ENCODE measurements around the gene EEFSEC. TPM values are rescaled to one million over a fixed set of nuclear protein-coding genes. Genes with fewer than 3 reads are reported as not detected.

The EEFSEC gene
- total RNA-seq, 1 donor from 2014 or later = 18.7 TPM

GRCh38 chr3:128395046-128395445 is 241.8 kb downstream of the EEFSEC start:
- intact Hi-C loops (cut with micrococcal nuclease) = no loop called here

GRCh38 chr3:128395500-128396162 is 242.3 kb downstream of the EEFSEC start:
- H3K27me3 Mint-ChIP-seq (ENCODE audit: insufficient read depth) = no peaks in the 10 kb centered on the region
- no peaks in the 10 kb centered on the region for H3K9me3 Mint-ChIP-seq
- H3K4me3 Mint-ChIP-seq = no peak overlapping the region
- no peak for DNase-seq (ENCODE audit: low spot score)
- no peak overlapping the region for H3K27ac Mint-ChIP-seq
- no peaks in the 10 kb centered on the region for H3K36me3 Mint-ChIP-seq (ENCODE audit: low read depth)
- intact Hi-C loops (cut with micrococcal nuclease) = no loop called here
- no peaks in the 10 kb centered on the region for H3K4me1 Mint-ChIP-seq (ENCODE audit: low read depth)

More at GRCh38 chr3:128395046-128395445, 241.8 kb downstream of the EEFSEC start:
- Mint-ChIP-seq H3K4me3 (no peak overlapping the region), H3K27ac (no peak overlapping the region), H3K27me3 (ENCODE audit: insufficient read depth) (no peaks in the 10 kb centered on the region), H3K9me3 (no peaks in the 10 kb centered on the region), H3K36me3 (ENCODE audit: low read depth) (no peaks in the 10 kb centered on the region), H3K4me1 (ENCODE audit: low read depth) (no peaks in the 10 kb centered on the region)
- no peak for DNase-seq (ENCODE audit: low spot score)

GRCh38 chr3:128397484-128397883 is 244.2 kb downstream of the EEFSEC start:
- Mint-ChIP-seq H3K27me3 (ENCODE audit: insufficient read depth) (no peaks in the 10 kb centered on the region), H3K4me1 (ENCODE audit: low read depth) (no peaks in the 10 kb centered on the region), H3K27ac (no peak overlapping the region), H3K36me3 (ENCODE audit: low read depth) (no peaks in the 10 kb centered on the region), H3K4me3 (no peak overlapping the region), H3K9me3 (no peaks in the 10 kb centered on the region)
- intact Hi-C loops (cut with micrococcal nuclease) = no loop called here
- no peak for DNase-seq (ENCODE audit: low spot score)

- H3K9me3 Mint-ChIP-seq = no peaks in the 10 kb centered on the region
- intact Hi-C loops (cut with micrococcal nuclease) = no loop called here
- no peak overlapping the region for H3K27ac Mint-ChIP-seq
- no peaks in the 10 kb centered on the region for H3K4me1 Mint-ChIP-seq (ENCODE audit: low read depth)
- H3K4me3 Mint-ChIP-seq = no peak overlapping the region
- no peaks in the 10 kb centered on the region for H3K27me3 Mint-ChIP-seq (ENCODE audit: insufficient read depth)
- DNase-seq (ENCODE audit: low spot score) = no peak
- H3K36me3 Mint-ChIP-seq (ENCODE audit: low read depth) = no peaks in the 10 kb centered on the region
Measured at GRCh38 chr3:128398586-128398985, 245.3 kb downstream of the EEFSEC start.

- no peak for DNase-seq (ENCODE audit: low spot score)
- Mint-ChIP-seq H3K36me3 (ENCODE audit: low read depth) (no peaks in the 10 kb centered on the region), H3K9me3 (no peaks in the 10 kb centered on the region), H3K27me3 (ENCODE audit: insufficient read depth) (no peaks in the 10 kb centered on the region), H3K4me3 (no peak overlapping the region), H3K27ac (no peak overlapping the region), H3K4me1 (ENCODE audit: low read depth) (no peaks in the 10 kb centered on the region)
- intact Hi-C loops (cut with micrococcal nuclease) = no loop called here
Measured at GRCh38 chr3:128399221-128399915, 246.1 kb downstream of the EEFSEC start.

- H3K27ac Mint-ChIP-seq = no peak overlapping the region
Measured at GRCh38 chr3:128400671-128401070, 247.4 kb downstream of the EEFSEC start.

GRCh38 chr3:128402319-128402718 is 249.0 kb downstream of the EEFSEC start:
- no peak overlapping the region for H3K27ac Mint-ChIP-seq
- H3K4me1 Mint-ChIP-seq (ENCODE audit: low read depth) = no peaks in the 10 kb centered on the region
- H3K9me3 Mint-ChIP-seq = no peaks in the 10 kb centered on the region
- intact Hi-C loops (cut with micrococcal nuclease) = no loop called here
- DNase-seq (ENCODE audit: low spot score) = no peak
- no peaks in the 10 kb centered on the region for H3K27me3 Mint-ChIP-seq (ENCODE audit: insufficient read depth)
- H3K4me3 Mint-ChIP-seq = no peak overlapping the region
- H3K36me3 Mint-ChIP-seq (ENCODE audit: low read depth) = no peaks in the 10 kb centered on the region

More at GRCh38 chr3:128400671-128401070, 247.4 kb downstream of the EEFSEC start:
- intact Hi-C loops (cut with micrococcal nuclease) = no loop called here
- no peak for DNase-seq (ENCODE audit: low spot score)
- no peaks in the 10 kb centered on the region for H3K4me1 Mint-ChIP-seq (ENCODE audit: low read depth)
- H3K27me3 Mint-ChIP-seq (ENCODE audit: insufficient read depth) = no peaks in the 10 kb centered on the region
- H3K9me3 Mint-ChIP-seq = no peaks in the 10 kb centered on the region
- no peaks in the 10 kb centered on the region for H3K36me3 Mint-ChIP-seq (ENCODE audit: low read depth)
- H3K4me3 Mint-ChIP-seq = no peak overlapping the region

- no peaks in the 10 kb centered on the region for H3K36me3 Mint-ChIP-seq (ENCODE audit: low read depth)
- DNase-seq (ENCODE audit: low spot score) = no peak
- H3K4me1 Mint-ChIP-seq (ENCODE audit: low read depth) = no peaks in the 10 kb centered on the region
- intact Hi-C loops (cut with micrococcal nuclease) = no loop called here
- H3K4me3 Mint-ChIP-seq = no peak overlapping the region
- H3K27ac Mint-ChIP-seq = no peak overlapping the region
- H3K9me3 Mint-ChIP-seq = no peaks in the 10 kb centered on the region
- no peaks in the 10 kb centered on the region for H3K27me3 Mint-ChIP-seq (ENCODE audit: insufficient read depth)
Measured at GRCh38 chr3:128402998-128403397, 249.7 kb downstream of the EEFSEC start.

GRCh38 chr3:128404276-128405068 is 251.2 kb downstream of the EEFSEC start:
- Mint-ChIP-seq H3K36me3 (ENCODE audit: low read depth) (no peaks in the 10 kb centered on the region), H3K27me3 (ENCODE audit: insufficient read depth) (no peaks in the 10 kb centered on the region), H3K4me3 (no peak overlapping the region), H3K9me3 (no peaks in the 10 kb centered on the region), H3K4me1 (ENCODE audit: low read depth) (no peaks in the 10 kb centered on the region), H3K27ac (no peak overlapping the region)
- intact Hi-C loops (cut with micrococcal nuclease) = no loop called here
- DNase-seq (ENCODE audit: low spot score) = no peak

GRCh38 chr3:128405554-128406277 is 252.4 kb downstream of the EEFSEC start:
- no peaks in the 10 kb centered on the region for H3K36me3 Mint-ChIP-seq (ENCODE audit: low read depth)
- H3K4me3 Mint-ChIP-seq = no peak overlapping the region
- no peak for DNase-seq (ENCODE audit: low spot score)
- H3K4me1 Mint-ChIP-seq (ENCODE audit: low read depth) = no peaks in the 10 kb centered on the region
- no peaks in the 10 kb centered on the region for H3K27me3 Mint-ChIP-seq (ENCODE audit: insufficient read depth)
- intact Hi-C loops (cut with micrococcal nuclease) = no loop called here
- H3K27ac Mint-ChIP-seq = no peak overlapping the region
- no peaks in the 10 kb centered on the region for H3K9me3 Mint-ChIP-seq

- Mint-ChIP-seq H3K9me3 (no peaks in the 10 kb centered on the region), H3K4me3 (no peak overlapping the region), H3K27ac (no peak overlapping the region), H3K4me1 (ENCODE audit: low read depth) (no peaks in the 10 kb centered on the region), H3K27me3 (ENCODE audit: insufficient read depth) (no peaks in the 10 kb centered on the region), H3K36me3 (ENCODE audit: low read depth) (no peaks in the 10 kb centered on the region)
- intact Hi-C loops (cut with micrococcal nuclease) = no loop called here
- DNase-seq (ENCODE audit: low spot score) = no peak
Measured at GRCh38 chr3:128407247-128407646, 254.0 kb downstream of the EEFSEC start.

- no peaks in the 10 kb centered on the region for H3K9me3 Mint-ChIP-seq
- no peaks in the 10 kb centered on the region for H3K27me3 Mint-ChIP-seq (ENCODE audit: insufficient read depth)
Measured at GRCh38 chr3:128408012-128408692, 254.9 kb downstream of the EEFSEC start.

More at GRCh38 chr3:128408012-128408692, 254.9 kb downstream of the EEFSEC start:
- Mint-ChIP-seq H3K27ac (no peak overlapping the region), H3K4me1 (ENCODE audit: low read depth) (no peaks in the 10 kb centered on the region), H3K4me3 (no peak overlapping the region), H3K36me3 (ENCODE audit: low read depth) (no peaks in the 10 kb centered on the region)
- intact Hi-C loops (cut with micrococcal nuclease) = no loop called here
- no peak for DNase-seq (ENCODE audit: low spot score)

All from activated T-helper 1 cell treated with anti-CD3 and anti-CD28 coated beads, Interleukin-12 subunit alpha, Interleukin-12 subunit beta, Interleukin-2, Interleukin-4 antibody, amounts not matched to agents 30 ng/mL and 10 ng/mL and 1 ng/mL, durations not matched to agents 14 hours and 24 hours and 36 hours (primary cell).